Muscle of back (tissue), 11 donors: ENCODE results near the gene CERS5. TPM values are rescaled to one million over a fixed set of nuclear protein-coding genes. Genes with fewer than 3 reads are reported as not detected.
A peak's percentile ranks its signal among the peaks of the same experiment; 100 is the strongest.

Experiments
- DNase-seq, 3 donors: peaks; one replicate each; pipeline versions ENCODE4 v3.0.0 to v3.0.0-alpha.2; 2013
- polyA plus RNA-seq, 10 donors: library from polyadenylated mRNA; unstranded; fragments of 120-200 nt; gene quantifications; one replicate each; pipeline ENCODE4 v1.2.1, GENCODE V29; 2013; ENCODE audit not compliant: insufficient read length in 10 of 10

CERS5 gene
- polyA plus RNA-seq, 10 donors, result 31.7 to 62.3 (median 43.8) TPM

DNA sequence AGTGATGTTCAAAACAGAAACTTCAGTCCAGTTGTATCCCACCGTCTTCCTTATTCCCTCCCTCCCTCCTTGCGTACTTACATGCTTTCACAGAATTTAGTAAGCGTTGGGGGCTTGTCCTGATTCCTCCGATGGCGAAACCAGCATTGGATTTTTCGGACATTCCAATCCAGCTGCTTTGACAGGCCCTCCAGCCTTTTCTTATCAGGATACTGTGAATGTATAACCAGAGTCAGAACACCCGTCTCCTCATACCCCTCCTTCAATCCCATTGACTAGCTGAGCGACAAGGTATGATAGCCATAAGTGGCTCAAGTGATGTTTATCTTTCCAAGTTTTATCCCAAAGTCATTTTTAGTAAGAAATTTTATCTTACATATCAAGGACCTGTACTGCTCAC, 24.2 kb downstream of the CERS5 start:
- DNase-seq, result no peak

DNA sequence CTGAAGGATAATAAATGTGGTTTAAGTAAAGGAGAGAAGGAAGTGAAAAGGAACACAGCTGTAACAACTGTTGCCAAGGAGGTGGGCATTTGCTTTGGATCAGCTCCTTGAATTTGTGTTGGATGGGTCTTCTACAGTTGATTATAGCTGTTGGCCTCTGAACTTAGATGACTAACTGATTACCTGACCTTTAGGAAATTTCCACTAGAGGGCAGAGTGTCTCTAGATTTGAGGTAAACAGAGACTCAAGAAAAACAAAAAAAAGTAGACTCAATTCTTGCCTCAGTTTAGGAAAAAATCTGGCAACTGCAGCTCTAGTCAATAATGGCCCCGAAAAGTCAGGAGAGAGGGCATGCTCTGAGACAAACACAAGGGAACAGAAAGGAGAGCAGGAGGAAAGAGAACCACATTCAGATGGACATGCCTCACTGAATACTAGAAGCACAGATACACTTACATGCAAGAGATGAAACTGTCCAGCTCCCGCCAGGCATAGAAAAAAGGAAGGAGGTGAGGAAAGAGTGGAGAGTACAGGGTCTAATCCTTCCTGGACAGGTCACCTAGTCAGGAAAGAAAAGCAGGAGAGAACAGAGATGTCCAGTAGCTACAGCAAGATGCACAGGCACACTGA, 34.5 kb downstream of the CERS5 start:
- DNase-seq, result peak; percentile 28 to 49 (median 31)

DNA sequence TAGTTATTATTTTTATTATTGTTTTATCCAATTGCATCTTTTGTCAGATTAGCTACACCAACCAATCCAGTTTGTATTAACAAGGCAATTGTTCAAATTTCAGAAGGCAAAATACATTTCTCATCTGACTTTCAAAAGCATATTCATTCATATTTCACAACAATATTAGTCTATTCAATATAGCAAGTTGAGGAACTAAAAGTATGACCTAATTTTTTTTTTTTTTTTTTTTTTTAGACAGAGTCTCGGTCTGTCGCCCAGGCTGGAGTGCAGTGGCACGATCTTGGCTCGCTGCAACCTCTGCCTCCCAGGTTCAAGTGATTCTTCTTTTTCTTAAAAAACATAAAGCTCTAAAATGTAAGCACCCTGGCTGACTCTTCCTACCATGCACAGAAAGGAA, 37.9 kb downstream of the CERS5 start:
- DNase-seq, result no peak

DNA sequence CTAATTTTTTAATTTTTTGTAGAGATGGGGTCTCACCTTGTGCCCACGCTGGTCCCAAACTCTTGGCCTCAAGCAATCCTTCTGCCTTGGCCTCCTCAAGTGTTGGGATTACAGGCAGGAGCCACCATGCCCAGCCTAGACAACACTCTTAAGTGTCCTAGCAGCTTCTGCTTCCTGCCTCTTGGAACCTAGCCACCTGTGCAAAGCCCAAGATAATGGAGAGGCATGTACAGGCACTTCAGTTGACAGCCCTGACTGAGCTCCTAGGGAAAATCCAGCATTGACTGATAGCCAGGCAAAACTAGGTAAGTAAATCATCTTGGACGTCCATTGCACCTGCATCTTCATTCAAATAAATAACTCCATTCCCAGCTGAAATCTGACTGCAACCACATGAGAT, 39.6 kb downstream of the CERS5 start:
- no peak for DNase-seq

DNA sequence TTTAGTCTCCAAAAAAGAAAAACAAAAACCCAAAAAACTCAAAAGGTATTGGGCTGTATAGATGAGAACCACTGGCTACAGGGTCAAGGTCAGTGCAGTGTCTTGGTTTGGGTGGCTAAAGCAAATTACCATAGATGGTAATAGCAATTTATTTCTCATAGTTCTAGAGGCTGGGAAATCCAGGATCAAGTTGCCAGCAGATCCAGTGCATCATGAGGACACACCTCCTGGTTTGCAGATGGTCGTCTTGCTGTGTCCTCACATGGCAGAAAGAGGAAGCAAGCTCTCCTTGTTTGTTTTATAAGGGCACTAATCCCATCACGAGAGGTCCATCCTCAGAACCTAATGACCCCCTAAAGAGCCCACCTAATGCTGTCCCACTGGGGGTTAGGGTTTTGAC, 44.0 kb downstream of the CERS5 start:
- no peak for DNase-seq

DNA sequence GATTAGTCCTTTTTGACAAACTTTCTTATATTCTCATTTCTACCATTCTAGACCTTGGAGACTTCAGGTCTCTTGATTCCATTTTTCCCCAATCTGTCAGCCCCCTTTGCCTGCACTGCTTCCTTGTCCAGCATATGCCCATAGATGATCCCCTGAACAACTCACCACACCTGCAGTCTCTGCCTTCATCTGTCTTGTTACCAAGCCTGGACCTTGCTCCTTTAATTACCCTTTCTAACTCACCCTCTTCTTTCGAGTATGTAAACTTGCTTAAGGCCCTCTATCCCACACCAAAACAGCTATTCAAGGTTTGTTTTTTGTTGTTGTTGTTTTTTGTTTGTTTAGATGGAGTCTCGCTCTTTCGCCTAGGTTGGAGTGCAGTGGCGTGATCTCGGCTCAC, 45.5 kb downstream of the CERS5 start:
- DNase-seq, result no peak

DNA sequence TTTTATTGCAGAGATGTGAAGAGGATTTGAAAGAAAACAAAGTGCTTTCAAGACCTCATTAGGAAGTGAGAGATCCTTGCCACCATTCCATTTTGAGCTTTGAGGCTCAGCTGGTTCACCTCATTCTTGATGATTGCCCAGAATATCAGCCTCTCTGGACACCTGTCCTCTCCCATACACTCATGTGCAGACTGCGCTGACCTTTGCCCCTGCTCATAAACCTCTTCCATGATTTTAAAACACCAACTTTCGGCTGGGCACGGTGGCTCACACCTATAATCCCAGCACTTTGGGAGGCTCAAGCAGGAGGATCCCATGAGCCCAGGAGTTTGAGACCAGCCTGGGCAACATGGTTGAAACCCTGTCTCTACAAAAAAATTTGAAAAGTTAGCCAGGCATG, 46.2 kb downstream of the CERS5 start:
- DNase-seq, result no peak

DNA sequence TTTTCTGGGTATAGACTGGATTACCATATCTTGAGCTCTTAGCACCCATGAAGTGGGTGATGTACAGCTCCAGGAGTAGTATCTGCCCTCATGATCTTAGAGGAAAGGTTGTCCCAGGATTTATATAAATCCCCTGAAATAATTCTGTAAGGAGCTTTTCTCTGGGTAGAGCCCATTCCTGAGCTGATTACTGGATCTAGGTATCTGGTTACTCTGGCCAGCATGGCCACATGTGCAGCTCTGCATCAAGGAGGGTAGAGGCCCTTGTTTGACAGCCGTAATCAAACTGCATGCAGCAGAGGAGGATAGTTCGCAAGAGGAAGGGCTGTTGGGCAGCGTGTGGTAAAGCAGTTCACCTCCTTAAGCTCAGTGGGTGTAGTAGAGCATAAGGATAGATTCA, 46.6 kb downstream of the CERS5 start:
- DNase-seq, result no peak

DNA sequence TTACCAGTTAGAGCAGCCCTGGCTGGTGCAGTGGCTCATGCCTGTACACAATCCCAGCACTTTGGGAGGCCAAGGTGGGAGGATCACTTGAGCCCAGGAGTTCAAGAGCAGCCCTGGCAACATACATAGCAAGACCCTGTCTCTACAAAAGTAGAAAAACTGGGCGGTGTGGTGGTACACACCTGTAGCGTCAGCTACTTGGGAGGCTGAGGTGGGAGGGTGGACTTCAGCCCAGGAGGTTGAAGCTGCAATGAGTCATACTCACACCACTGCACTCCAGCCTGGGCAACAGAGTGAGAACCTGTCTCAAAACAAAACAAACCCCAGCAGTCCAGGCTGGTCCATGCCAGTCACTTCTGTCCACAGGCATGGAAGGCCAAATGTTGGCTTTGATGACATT, 47.8 kb downstream of the CERS5 start:
- DNase-seq, result no peak

DNA sequence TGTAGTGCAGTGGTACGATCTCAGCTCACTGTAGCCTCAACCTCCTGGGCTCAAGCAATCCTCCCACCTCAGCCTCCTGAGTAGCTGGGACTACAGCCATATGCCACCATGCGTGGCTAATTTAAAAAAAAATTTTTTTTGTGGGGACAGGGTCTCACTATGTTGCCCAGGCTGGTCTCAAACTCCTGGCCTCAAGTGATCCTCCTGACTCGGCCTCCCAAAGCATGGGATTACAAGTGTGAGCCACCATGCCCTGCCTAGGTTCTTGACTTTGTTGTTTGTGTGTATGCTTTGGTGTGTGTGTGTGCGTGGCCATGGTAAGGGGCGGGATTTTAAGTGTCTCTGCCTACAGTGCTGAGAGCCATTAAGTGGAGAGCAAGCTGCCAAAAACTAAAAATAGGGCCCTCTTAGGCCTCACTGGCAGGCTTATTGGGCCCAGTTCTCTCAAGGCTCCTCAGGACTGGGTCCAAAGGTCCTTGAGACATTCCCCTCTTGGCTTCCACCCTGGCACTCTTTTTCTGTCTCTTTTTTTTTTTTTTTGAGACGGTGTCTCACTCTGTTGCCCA, 50.0 kb downstream of the CERS5 start:
- no peak for DNase-seq

DNA sequence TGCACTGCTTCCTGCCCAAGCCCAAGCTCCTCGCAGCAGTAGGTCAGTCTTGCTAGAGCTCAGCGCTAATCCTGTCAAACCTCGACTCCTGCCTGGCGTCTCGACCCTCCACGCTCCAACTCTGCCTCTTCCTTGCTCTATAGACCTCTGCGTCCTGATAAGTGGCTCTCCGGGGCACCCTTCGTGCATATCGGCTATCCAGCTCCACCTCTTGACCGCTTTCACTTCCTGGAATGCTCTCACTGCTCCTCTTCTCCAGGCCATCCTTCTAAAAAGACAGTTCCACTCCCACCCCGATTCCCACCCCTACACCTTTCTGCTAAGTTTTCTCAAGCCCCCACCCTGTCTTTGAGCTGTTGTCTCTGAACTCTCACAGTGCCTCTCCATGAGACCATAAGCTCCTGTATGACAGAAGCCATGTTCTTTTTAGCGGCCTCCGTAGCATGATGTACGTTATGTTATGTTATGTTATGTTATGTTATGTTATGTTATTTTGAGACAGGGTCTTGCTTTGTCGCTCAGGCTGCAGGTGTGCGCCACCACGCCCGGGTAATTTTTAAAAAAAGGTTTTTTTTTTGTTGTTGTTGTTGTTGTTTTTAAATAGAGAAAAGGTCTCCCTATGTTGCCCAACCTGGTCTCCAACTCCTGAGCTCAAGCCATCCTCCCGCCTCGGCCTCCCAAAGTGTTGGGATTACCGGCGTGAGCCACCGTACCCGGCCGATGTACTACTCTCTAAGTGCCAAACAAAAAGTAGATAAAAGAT, 54.5 kb downstream of the CERS5 start:
- DNase-seq, result no peak

DNA sequence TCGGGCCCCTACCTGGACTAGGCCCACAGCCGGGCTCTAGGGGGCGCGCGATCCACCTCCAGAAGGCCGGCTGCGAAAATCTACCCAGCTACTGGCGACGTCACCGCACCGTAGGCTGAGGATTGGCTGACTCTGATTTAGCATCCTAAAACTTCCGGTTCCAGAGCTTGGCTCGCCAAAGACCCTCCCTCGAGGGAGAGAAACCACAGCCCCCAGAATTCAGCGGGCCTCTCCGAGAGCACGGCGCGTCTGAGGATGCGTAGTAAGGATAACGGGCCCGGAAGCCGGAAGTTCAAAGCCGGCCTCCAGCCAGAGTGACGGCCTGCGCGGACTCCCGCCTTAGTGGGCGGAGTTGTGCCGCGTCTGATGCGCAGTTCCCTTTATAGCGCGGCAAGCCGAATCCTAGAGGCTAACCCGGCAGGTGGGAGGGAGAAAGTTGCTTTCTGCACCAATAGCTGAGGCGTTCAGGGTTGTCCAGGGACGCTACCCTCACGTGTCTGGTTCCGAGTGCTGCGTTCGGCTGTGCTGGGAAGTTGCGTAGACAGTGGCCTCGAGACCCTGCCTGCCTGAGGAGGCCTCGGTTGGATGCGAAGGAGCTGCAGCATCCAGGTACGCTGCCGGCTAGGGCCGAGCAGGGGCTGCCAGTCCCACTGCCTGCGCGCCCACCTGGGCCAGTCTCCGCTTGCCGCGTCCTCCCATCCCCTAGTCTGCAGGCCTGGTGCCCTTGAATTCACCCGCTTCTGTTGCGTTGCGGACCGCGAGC, 55.3 kb downstream of the CERS5 start, which contains the start of gene COX14:
Gene COX14, plus strand, starts transcription at position 544 of the 763 bp plus-strand sequence. CDS start 7,808 bp downstream, outside the sequence.
- DNase-seq, result peak; percentile 100

DNA sequence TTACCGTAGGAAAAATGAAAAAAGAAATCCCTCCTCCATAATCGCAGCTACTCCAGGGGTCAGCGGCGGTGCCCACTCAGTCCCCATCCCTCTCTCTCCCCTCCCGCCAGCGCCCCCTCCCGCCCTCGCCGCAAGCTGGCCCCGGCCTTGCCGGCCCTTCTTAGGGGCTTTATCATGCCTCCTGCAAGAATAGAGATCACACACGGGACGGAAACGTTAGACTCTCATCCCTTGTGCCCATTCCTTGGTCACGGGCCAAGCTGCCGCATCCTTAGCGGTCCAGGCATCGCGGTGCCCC, 55.8 kb downstream of the CERS5 start:
- DNase-seq, result no peak

DNA sequence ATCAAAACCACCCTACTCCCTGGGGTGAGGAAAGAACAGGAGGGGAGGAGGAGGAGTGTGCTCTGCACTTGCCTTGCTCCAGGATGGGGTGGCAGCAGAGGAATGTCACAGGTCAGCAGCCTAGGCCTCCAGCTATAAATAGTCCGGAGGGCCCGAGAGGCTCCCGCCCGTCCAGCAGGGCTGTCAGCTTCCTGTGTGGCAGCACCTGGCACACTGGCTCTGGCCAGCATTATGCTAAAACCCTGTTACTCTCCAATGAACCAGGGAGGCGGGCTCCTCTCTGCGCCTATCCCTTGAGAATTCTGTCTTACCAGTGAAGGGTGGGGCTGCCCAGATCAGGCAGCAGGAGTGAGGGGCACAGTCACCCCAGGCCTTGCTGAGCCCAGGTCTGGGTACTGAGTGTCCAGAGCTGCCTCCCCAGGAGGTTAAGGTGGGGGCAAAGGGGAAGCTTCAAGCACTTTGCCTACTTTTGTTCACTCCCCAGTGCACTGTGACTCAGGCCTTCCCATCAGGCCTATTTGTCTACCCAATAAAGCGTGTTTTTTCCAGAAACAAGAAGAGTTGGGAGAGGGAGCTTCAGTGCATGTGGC, 56.3 kb downstream of the CERS5 start:
- peak; percentile 53 to 65 (median 59) for DNase-seq

DNA sequence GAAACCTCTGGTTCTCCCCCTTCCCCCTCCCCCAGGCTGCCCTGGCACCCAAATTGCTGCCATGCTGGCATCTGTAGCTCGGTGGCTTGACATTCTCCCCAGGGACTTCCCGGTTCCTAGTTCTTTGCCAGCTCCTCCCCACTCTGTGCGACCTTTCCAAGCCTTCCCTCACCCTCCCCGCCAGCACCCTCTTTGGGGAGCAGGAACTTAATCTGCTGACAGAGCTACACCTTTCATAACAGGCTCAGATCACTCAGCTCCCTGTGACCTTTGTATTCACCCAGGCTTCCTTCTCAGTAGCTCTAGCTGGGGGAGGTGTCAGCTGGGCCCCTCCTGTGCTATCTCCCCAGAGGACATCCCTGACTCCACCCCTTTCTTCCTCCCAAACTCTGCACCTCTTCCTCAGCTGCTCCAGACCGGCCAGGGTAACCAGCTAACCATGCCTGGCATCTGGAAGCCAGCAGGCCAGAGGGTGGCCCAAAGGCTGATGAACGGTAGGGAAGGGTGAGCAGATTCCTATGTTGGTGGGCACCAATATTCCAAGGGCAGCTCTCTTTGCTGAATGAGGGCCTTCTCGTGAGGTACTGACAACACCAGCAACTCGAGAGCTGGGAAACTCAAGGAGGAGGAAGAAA, 56.9 kb downstream of the CERS5 start:
- peak in 1 of 3 donors; percentile 29 for DNase-seq

DNA sequence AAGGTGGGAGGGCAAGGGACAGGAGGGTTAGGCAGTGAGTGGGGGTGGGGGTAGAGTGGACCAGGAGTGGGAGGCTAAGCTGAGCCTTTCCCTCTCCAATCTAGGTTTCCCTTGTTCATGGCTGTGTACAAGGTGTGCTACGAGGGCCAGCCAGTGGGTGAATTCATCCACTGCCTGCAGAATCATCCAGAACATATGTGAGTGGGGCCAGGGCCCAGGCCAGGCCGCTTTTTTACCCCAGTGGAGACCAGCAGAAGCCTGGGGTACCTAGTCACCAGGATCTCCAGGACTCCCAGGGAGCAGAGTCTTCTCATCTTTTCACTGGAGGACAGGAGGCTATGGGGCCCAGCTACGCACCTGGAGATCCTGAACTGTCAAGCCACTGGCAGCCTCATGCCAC, 57.9 kb downstream of the CERS5 start:
- no peak for DNase-seq

DNA sequence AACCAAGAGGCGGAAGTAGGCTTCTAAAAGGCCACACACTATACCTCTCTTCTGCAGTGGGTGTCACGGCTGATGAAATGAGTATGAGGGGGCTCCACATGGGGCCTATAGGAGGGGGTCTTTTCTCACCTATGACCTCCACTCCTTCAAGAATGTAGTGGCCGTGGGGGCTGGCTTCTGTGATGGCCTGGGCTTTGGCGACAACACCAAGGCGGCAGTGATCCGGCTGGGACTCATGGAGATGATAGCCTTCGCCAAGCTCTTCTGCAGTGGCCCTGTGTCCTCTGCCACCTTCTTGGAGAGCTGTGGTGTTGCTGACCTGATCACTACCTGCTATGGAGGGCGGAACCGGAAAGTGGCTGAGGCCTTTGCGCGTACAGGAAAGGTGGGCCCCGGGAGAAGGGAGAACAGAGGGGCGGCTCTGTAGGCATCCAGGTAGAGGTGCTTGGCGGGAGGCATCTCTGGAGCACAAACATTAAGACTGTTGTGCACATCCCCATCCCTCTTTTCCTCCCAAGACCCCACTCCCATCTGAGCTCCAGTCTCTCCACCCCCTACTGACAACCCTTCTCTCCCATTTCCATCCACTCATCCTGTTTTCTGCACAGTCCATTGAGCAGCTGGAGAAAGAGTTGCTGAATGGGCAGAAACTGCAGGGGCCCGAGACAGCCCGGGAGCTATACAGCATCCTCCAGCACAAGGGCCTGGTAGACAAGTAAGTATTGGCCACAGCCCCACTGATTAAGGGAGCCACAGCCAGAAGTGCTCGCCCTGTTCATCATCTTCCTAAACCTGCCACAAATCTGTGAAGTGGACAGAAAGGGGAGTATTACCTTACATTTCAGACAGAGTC, 59.5 kb downstream of the CERS5 start:
- DNase-seq, result no peak

DNA sequence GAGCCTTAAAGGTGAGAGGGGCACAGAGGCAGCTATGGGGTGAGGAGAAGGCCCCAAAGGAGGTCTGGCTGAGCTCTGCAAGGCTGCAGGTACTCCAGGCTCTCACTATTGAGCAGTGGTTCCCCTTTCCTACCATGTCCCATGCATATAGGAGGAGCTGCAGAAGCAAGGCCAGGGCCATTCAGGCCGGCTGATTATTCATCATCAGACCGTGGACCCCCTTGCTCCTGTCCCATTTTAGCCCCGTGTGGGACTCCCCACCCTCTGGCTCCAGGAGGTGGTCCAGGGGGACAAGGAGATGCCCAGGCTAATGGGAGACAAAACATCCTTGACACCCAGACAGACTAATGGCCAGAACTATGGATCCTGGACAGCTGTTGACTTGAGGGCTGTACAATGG, 60.3 kb downstream of the CERS5 start:
- no peak for DNase-seq

DNA sequence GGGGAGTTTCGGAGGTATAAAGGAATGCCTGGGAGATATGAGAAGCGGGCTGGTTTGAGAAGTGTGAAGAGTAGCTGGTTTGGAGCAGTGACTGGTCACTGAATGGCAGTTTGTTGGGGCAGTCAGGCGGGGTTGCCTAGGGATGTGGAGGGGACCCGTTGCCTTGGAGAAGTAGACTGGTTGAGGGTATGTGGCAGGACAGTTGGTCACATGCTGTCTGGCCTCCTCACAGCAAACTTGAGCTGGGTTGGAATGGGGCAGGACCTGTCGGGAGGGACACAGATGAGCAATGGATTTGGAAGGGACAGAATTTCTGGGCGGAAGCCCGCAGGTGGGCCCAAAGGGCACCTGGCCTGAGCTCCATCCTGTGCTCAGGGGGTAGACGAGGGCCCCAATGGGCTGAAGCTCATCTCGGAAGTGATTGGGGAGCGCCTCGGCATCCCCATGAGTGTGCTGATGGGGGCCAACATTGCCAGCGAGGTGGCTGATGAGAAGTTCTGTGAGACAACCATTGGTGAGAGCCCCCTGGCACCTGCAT, 61.2 kb downstream of the CERS5 start:
- no peak for DNase-seq
